ENCODE results near the gene ADSS1.

Gene ADSS1

GRCh38 chr14:104770851-104771272 is 46.8 kb downstream of the ADSS1 start:
- Histone ChIP-seq H3K27me3 (no peaks in the 10 kb centered on the region), H3K9me3 (no peaks in the 10 kb centered on the region), H3K4me1 (ENCODE audit: control insufficient read depth in 1 of 2, insufficient read depth in 1 of 2, low read depth in 1 of 2, low read length in 1 of 2) (peaks cover 2 to 10% of the 10 kb centered on the region in 2 experiments), H3K36me3 (peaks cover 71% of the 10 kb centered on the region), H3K4me3 (ENCODE audit: low read depth in 1 of 2, low read length in 1 of 2) (no peak overlapping the region), H3K27ac (no peak overlapping the region)
- TF ChIP-seq CTCF (IDR thresholded peaks at IDR 0.05): peak; percentile 57

- no peaks in the 10 kb centered on the region for H3K27me3 ChIP-seq
- H3K4me3 ChIP-seq (ENCODE audit: low read depth in 1 of 2, low read length in 1 of 2): no peak overlapping the region
- H3K36me3 ChIP-seq: peaks cover 76% of the 10 kb centered on the region
- peaks cover 2 to 10% of the 10 kb centered on the region in 2 experiments for H3K4me1 ChIP-seq (ENCODE audit: control insufficient read depth in 1 of 2, insufficient read depth in 1 of 2, low read depth in 1 of 2, low read length in 1 of 2)
- no peak for TF ChIP-seq CTCF (IDR thresholded peaks at IDR 0.05)
- H3K9me3 ChIP-seq: no peaks in the 10 kb centered on the region
- H3K27ac ChIP-seq: no peak overlapping the region
Measured at GRCh38 chr14:104771374-104771773, 47.3 kb downstream of the ADSS1 start.

GRCh38 chr14:104771918-104772706 is 48.1 kb downstream of the ADSS1 start:
- Histone ChIP-seq H3K9me3 (no peaks in the 10 kb centered on the region), H3K36me3 (peaks cover 84% of the 10 kb centered on the region), H3K4me1 (ENCODE audit: control insufficient read depth in 1 of 2, insufficient read depth in 1 of 2, low read depth in 1 of 2, low read length in 1 of 2) (peaks cover 2 to 10% of the 10 kb centered on the region in 2 experiments), H3K4me3 (ENCODE audit: low read depth in 1 of 2, low read length in 1 of 2) (no peak overlapping the region), H3K27me3 (no peaks in the 10 kb centered on the region), H3K27ac (no peak overlapping the region)
- no peak for TF ChIP-seq CTCF (IDR thresholded peaks at IDR 0.05)

- Histone ChIP-seq H3K36me3 (peaks cover 88% of the 10 kb centered on the region), H3K4me1 (ENCODE audit: control insufficient read depth in 1 of 2, insufficient read depth in 1 of 2, low read depth in 1 of 2, low read length in 1 of 2) (peaks cover 2 to 10% of the 10 kb centered on the region in 2 experiments), H3K4me3 (ENCODE audit: low read depth in 1 of 2, low read length in 1 of 2) (no peak overlapping the region), H3K9me3 (no peaks in the 10 kb centered on the region), H3K27me3 (no peaks in the 10 kb centered on the region), H3K27ac (no peak overlapping the region)
- TF ChIP-seq CTCF (IDR thresholded peaks at IDR 0.05): no peak
Measured at GRCh38 chr14:104772707-104773504, 48.9 kb downstream of the ADSS1 start.

GRCh38 chr14:104773505-104774452 is 49.8 kb downstream of the ADSS1 start:
- TF ChIP-seq CTCF (IDR thresholded peaks at IDR 0.05): no peak
- peaks cover 94% of the 10 kb centered on the region for H3K36me3 ChIP-seq
- no peaks in the 10 kb centered on the region for H3K9me3 ChIP-seq
- no peak overlapping the region for H3K27ac ChIP-seq
- no peak overlapping the region for H3K4me3 ChIP-seq (ENCODE audit: low read depth in 1 of 2, low read length in 1 of 2)
- no peaks in the 10 kb centered on the region for H3K27me3 ChIP-seq
- H3K4me1 ChIP-seq (ENCODE audit: control insufficient read depth in 1 of 2, insufficient read depth in 1 of 2, low read depth in 1 of 2, low read length in 1 of 2): peaks cover under 1 to 3% of the 10 kb centered on the region in 2 experiments
